Measurements from ENCODE around the gene TRUB1.
"Not testable (repeated sequence)": the region's sequence is repeated elsewhere in the genome, so short reads cannot be mapped to it uniquely, and the experiment has no call there.

TRUB1 gene

DNA sequence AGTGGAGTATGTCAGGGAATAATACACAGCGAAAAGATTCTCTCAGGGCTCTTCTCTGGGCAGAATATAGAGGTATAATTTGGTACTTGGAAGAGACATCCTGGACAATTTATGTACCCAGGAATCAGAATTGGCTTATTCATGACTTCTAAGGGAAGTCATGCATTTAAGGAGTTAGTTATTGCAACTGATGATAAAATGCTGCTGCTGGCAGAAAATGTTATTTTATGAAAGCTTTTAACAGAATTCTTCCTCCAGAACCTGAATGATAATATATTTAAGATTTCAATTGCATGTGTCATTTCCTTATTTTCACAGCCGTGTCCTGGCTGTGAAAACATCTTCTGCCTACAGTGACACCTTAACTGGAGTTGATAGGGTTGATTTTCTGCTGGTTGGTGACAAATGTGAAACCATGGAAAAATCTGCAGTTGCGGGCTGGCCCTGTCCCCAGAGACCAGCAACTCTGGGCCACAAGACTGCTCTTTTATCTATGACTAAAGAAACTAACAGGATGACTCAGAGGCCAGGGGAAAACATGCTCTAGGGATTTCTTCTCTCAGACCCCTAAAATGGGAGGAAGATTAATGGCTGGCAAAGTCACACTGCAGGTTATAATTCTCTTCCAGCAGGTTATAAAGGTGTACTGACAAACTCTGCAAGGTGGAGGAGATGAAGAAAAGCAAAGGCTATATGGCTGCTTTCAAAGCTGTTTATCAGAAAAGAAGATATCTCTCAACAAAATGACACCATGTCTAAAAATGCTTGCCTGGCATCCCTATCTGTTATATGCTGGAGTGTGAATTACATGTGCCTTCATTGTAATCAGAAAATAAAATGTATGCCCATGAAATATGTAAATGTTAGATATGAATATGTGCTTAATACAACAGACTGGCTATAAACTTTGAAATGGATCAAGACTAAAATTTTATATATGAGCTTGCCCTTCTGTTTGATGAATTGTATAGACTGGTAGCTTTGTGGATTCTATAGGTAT, 12.1 kb upstream of the TRUB1 start:
- DNase-seq = no peak

- DNase-seq = no peak
These were observed 9.2 kb upstream of the TRUB1 start for GRCh38 chr10:114928818-114929217.

- DNase-seq = no peak
These were observed 7.7 kb upstream of the TRUB1 start for GRCh38 chr10:114930320-114930719.

DNA sequence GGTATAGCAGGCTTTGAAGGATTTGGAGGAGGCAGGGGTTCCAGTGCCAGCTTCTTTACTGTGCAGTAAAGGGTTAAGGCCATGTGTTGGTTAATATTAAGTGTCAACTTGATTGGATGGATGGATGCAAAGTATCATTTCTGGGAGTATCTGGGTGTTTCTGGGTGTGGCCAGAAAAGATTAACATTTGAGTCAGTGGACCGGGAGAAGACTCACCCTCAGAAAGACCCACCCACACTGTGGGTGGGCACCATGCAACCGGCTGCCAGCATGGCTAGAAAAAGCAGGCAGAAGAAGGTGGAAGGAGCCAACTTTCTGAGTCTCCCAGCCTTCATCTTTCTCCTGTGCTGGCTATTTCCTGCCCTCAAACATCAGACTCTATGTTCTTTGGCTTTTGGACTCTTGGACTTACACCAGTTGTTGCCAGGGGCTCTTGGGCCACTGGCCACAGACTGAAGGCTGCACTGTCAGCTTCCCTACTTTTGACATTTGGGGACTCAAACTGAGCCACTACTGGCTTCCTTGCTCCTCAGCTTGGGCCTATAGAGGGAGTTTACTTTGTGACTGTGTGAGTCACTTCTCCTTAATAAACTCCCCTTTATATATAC, 6.8 kb upstream of the TRUB1 start:
- DNase-seq = no peak

DNA sequence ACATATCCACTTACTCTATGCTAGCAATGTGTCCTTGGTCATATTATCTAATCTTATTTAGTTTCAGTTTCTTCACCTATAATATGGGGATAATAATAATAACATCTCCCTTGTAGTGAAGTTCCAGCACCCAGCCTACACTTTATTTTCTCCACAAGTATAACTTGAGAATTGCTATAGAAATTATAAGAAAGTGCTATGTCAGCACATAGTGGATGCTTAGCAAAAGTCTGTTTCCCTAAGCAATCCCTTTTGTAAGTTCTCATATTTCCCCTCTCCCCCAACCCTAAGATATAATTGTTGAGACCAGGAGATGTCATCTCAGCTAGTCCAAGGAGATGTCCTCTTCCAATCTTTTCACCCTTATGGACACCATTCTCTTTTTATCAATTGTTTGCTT, 5.8 kb upstream of the TRUB1 start:
- no peak for DNase-seq

- DNase-seq = no peak
These were observed 5.0 kb upstream of the TRUB1 start for GRCh38 chr10:114932945-114933344.

DNA sequence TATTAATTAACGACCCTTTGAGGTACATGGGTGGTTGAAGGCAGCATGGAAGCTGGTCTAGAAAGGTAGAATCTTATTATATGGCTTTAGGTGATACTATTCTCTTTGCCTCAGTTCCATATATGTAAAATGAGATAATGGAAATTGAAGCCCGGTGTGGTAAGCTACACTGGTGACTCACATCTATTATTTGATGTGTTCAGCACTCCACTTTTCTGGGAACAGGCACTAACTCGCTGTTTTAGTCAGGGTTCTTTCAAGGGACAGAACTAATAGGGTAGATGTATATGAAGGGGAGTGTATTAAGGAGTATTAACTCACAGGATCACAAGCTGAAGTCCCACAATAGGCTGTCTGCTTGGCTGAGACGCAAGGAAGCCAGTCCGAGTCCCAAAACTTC, 4.4 kb upstream of the TRUB1 start:
- DNase-seq = no peak

- DNase-seq = not testable (repeated sequence)
These were observed 4.0 kb upstream of the TRUB1 start for GRCh38 chr10:114933995-114934394.

DNA sequence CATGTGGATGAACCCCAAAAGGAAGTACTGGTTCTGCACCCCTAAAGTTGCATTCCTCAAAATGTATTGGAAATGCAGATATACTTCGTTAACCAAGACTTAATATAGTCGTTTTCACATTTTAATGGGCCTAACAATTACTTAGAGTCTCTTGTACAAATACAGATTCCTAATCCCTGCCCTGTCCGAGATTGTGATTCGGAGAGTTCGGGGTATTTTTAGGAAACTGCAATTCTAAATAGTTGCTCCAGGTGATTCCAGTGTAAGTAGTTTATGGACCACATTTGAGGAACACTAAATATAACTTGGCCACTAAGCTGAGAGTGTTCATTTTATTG, 830 bp downstream of the TRUB1 start:
- DNase-seq = no peak

- DNase-seq = no peak
These were observed 2.7 kb downstream of the TRUB1 start for GRCh38 chr10:114940735-114941134.

DNA sequence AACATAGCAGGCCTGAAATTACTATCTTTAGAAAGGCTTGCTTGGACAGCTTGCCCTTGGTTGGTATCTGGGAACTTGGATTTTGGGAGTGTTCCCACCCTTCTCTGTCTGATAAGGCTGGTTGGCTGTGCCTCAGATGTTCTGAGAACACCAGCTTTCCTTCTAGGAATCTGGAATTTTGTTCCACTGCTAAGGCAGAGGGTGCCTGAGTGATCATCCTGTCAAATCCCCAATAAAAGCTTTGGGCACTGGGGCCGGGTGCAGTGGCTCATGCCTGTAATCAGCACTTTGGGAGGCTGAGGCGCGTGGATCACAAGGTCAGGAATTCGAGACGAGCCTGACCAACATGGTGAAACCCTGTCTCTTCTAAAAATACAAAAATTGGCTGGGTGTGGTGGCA, 5.0 kb downstream of the TRUB1 start:
- no peak for DNase-seq

- DNase-seq = no peak
These were observed 15.1 kb downstream of the TRUB1 start for GRCh38 chr10:114953047-114953446.

GRCh38 chr10:114955984-114956383, 18.0 kb downstream of the TRUB1 start:
- no peak for DNase-seq

- no peak for DNase-seq
These were observed 18.5 kb downstream of the TRUB1 start for GRCh38 chr10:114956466-114956865.

DNA sequence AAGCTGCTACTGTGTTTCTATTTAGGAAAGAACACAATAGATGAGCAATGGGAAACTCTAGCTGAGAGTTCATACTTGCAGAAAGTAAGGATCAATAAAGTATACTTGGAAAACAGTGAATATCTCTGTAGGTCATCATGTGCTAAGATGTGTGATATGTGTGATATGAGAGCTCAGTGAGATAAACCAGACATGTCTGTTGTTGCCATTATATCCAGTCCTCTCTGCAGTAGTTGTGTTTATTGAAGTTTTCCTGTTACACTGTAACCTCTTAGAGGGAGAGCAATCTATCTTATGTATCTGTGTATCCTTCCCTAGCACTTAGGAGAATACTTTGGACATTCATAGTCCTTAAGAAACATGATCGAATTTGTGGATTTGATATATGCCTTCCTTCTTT, 19.1 kb downstream of the TRUB1 start:
- DNase-seq = no peak

GRCh38 chr10:114957673-114958072, 19.7 kb downstream of the TRUB1 start:
- no peak for DNase-seq

GRCh38 chr10:114962441-114962840, 24.4 kb downstream of the TRUB1 start:
- DNase-seq = no peak

- no peak for DNase-seq
These were observed 25.9 kb downstream of the TRUB1 start for GRCh38 chr10:114963908-114964307.

DNA sequence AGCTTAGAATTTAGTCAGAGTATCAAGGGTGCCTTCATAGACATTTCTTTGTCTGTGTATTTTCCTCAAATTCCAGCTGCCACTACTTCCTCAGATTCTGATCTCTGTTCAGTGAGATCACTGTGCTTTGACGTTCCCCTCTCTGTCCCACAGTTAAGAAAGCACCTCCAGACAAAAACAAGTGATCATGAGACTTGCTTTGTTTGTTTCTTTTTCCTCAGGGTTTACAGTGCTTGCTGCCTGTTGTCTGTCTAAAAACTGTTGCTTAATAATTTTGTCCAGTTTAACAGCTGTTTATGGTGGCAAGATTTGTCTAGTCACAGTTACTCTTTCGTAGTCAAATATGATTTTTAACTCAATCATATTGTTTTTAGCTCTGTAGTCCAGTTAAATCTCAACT, 29.1 kb downstream of the TRUB1 start:
- no peak for DNase-seq

GRCh38 chr10:114970515-114970914, 32.5 kb downstream of the TRUB1 start:
- DNase-seq = no peak

GRCh38 chr10:114973306-114973705, 35.3 kb downstream of the TRUB1 start:
- DNase-seq = no peak

GRCh38 chr10:114973997-114974396, 36.0 kb downstream of the TRUB1 start:
- no peak for DNase-seq

DNA sequence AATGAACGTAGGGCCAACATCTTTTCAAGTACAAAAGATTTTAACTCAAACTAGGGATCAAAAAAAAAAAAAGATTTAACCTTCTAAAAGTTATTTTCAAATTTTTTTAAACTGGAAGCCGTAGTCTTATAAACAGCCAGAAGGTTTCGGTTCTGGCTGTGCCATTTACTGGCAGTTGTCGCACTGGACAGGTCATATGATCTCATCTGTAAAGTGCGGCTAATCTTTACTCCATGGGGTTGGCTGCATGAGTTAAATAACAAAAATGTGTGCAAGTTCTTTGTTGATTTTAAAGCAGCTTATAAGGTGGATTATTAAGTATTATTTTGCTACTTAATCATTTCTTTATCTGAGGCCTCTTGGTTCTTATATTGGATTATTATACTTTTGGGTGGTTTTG, 36.6 kb downstream of the TRUB1 start:
- DNase-seq = no peak

GRCh38 chr10:114975091-114975490, 37.1 kb downstream of the TRUB1 start:
- no peak for DNase-seq

- DNase-seq = no peak
These were observed 45.0 kb downstream of the TRUB1 start for GRCh38 chr10:114982989-114983388.

Data from cerebellar nuclear complex (tissue), 1 donor.